Measurements from ENCODE around the gene CPN1. TPM values are rescaled to one million over a fixed set of nuclear protein-coding genes. Genes with fewer than 3 reads are reported as not detected.

The CPN1 gene
- total RNA-seq, 1 donor from 2014 or later, result not detected

DNA sequence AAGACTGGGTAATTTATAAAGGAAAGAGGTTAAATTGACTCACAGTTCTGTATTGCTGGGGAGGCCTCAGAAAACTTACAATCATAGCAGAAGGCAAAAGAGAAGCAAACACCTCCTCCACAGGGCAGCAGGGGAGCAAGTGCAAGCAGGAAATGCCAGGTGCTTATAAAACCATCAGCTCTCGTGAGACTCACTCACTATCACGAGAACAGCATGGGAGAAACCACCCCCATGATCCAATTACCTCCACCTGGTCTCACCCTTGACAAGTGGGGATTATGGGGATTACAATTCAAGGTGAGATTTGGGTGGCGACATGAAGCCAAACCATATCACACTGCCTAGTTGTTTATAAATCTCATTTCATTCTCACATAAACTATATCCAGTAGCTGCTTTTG lies 28.0 kb upstream of the CPN1 start:
- Mint-ChIP-seq H3K4me1 (ENCODE audit: unreplicated experiment) (no peaks in the 10 kb centered on the region), H3K4me3 (no peak overlapping the region), H3K27ac (no peak overlapping the region), H3K9me3 (peaks cover 4% of the 10 kb centered on the region), H3K36me3 (no peaks in the 10 kb centered on the region), H3K27me3 (peaks cover 4% of the 10 kb centered on the region)
- TF ChIP-seq, protein P1, sequence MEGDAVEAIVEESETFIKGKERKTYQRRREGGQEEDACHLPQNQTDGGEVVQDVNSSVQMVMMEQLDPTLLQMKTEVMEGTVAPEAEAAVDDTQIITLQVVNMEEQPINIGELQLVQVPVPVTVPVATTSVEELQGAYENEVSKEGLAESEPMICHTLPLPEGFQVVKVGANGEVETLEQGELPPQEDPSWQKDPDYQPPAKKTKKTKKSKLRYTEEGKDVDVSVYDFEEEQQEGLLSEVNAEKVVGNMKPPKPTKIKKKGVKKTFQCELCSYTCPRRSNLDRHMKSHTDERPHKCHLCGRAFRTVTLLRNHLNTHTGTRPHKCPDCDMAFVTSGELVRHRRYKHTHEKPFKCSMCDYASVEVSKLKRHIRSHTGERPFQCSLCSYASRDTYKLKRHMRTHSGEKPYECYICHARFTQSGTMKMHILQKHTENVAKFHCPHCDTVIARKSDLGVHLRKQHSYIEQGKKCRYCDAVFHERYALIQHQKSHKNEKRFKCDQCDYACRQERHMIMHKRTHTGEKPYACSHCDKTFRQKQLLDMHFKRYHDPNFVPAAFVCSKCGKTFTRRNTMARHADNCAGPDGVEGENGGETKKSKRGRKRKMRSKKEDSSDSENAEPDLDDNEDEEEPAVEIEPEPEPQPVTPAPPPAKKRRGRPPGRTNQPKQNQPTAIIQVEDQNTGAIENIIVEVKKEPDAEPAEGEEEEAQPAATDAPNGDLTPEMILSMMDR (conservative IDR thresholded peaks at IDR 0.05), result no peak
- DNase-seq (ENCODE audit: extremely low spot score, unreplicated experiment), result no peak

DNA sequence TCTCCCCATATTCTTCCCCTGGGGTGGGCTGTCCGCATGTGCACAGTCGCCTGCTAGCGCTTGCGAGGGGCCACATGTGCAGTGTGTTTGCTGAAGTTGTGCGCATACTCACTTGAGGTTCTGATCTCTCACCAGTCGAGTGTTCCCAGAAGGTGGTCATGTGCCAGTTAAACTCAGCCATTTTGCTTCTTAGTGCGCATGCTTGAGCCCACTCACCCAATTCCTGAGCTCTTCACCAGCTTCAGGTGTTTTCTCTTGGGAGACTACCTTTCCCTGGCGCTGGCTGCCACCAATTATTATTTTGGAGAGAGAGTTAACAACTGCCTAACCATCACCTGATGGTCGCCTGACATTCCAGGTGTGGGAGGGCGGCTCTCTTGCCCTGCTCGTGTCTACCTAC lies 25.2 kb upstream of the CPN1 start:
- DNase-seq (ENCODE audit: extremely low spot score, unreplicated experiment), result no peak
- Mint-ChIP-seq H3K4me3 (no peak overlapping the region), H3K27ac (no peak overlapping the region), H3K4me1 (ENCODE audit: unreplicated experiment) (no peaks in the 10 kb centered on the region), H3K27me3 (no peaks in the 10 kb centered on the region), H3K36me3 (no peaks in the 10 kb centered on the region), H3K9me3 (peaks cover 7% of the 10 kb centered on the region)
- TF ChIP-seq, protein P1 (conservative IDR thresholded peaks at IDR 0.05), result no peak

DNA sequence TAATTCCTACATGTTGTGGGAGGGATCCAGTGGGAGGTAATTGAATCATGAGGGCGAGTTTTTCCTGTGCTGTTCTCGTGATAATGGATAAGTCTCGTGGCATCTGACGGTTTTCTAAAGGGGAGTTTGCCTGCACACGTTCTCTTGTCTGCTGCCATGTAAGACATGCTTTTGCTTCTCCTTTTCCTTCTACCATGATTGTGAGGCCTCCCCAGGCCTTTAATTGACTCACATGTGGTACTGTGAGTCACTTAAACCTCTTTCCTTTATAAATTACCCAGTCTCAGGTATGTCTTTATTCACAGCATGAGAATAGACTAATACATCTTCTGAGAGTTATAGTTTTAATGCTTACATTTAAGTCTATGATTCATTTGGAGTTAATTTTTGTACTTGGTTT lies 22.6 kb upstream of the CPN1 start:
- H3K4me3 Mint-ChIP-seq, result no peak overlapping the region
- no peak for DNase-seq (ENCODE audit: extremely low spot score, unreplicated experiment)
- no peak overlapping the region for H3K27ac Mint-ChIP-seq
- no peaks in the 10 kb centered on the region for H3K4me1 Mint-ChIP-seq (ENCODE audit: unreplicated experiment)
- H3K9me3 Mint-ChIP-seq, result peaks cover 7% of the 10 kb centered on the region
- H3K36me3 Mint-ChIP-seq, result no peaks in the 10 kb centered on the region
- H3K27me3 Mint-ChIP-seq, result peaks cover 10% of the 10 kb centered on the region
- TF ChIP-seq, protein P1 (conservative IDR thresholded peaks at IDR 0.05), result no peak

DNA sequence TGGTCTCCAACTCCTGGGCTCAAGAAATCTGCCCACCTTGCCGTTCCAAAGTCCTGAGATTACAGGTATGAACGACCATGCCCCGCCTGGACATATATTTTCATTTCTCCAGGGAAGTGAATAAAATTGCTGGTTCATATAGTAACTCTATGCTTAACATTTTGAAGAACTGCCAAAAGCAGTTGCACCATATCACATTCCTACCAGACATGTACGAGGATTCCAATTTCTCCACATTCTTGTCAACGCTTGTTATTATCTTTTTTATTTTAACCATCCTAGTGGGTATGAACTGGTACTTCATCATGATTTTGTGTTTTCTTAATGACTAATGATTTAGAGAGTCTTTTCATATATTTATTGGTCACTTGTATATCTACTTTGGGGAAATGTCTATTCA lies 21.9 kb upstream of the CPN1 start:
- H3K36me3 Mint-ChIP-seq, result no peaks in the 10 kb centered on the region
- no peak overlapping the region for H3K4me3 Mint-ChIP-seq
- DNase-seq (ENCODE audit: extremely low spot score, unreplicated experiment), result no peak
- no peak overlapping the region for H3K27ac Mint-ChIP-seq
- H3K27me3 Mint-ChIP-seq, result peaks cover 10% of the 10 kb centered on the region
- H3K9me3 Mint-ChIP-seq, result peaks cover 7% of the 10 kb centered on the region
- TF ChIP-seq, protein P1 (conservative IDR thresholded peaks at IDR 0.05), result no peak
- no peaks in the 10 kb centered on the region for H3K4me1 Mint-ChIP-seq (ENCODE audit: unreplicated experiment)

DNA sequence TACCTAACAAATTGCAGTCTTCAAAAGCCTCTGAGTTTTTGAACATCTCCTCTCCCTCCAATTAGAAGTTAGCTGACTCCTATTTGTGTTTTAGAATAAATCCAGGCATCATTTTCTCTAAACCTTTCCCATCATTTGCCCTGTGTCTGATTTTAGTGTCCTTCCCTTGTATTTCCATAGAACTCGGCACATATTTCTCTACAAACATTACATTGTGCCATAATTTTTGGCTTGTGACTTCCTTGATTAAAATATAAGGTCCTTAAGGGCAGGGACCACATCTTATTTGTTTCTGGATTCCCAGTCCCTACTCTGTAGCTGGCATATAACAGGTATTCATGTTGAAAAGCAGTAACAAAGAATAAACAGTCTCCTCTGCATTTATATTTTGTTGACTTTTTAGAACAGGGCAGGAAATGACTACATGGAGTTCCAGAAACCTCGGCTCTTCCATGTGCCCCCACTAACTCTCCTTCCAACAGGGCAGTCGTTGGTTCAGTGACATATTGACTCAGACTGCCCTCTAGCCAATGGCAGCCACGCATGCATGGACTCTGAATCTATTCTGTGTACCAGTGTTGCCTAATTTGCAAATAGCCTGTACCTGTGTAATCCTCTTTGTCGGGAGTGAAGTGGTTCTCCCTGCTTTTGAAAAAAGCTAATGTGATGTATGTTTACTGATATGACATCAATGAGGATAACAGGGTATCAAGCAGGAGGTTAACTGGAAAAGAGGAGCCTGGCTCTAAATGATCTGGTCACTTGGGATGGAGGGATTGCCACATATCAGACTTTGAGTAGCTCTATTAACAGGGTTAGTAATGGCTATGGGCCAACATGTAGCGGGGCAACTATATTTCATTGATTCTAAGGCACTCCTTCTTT lies 19.8 kb upstream of the CPN1 start:
- TF ChIP-seq, protein P1 (conservative IDR thresholded peaks at IDR 0.05), result no peak
- H3K27ac Mint-ChIP-seq, result no peak overlapping the region
- peaks cover 7% of the 10 kb centered on the region for H3K9me3 Mint-ChIP-seq
- no peak for DNase-seq (ENCODE audit: extremely low spot score, unreplicated experiment)
- H3K27me3 Mint-ChIP-seq, result peaks cover 11% of the 10 kb centered on the region
- H3K4me1 Mint-ChIP-seq (ENCODE audit: unreplicated experiment), result no peaks in the 10 kb centered on the region
- no peaks in the 10 kb centered on the region for H3K36me3 Mint-ChIP-seq
- no peak overlapping the region for H3K4me3 Mint-ChIP-seq

Measured in type B pancreatic cell (in vitro differentiated cells).